Measurements from ENCODE around the gene CTXN3. TPM values are rescaled to one million over a fixed set of nuclear protein-coding genes. Genes with fewer than 3 reads are reported as not detected.

CTXN3 gene
- total RNA-seq, 1 donor from 2014 or later: not detected

GRCh38 chr5:127694518-127695171 is 45.8 kb downstream of the CTXN3 start:
- no peaks in the 10 kb centered on the region for H3K36me3 Mint-ChIP-seq (ENCODE audit: low read depth)
- no peak overlapping the region for H3K27ac Mint-ChIP-seq
- no peaks in the 10 kb centered on the region for H3K9me3 Mint-ChIP-seq
- peaks cover 12% of the 10 kb centered on the region for H3K27me3 Mint-ChIP-seq (ENCODE audit: insufficient read depth)
- intact Hi-C loops (cut with micrococcal nuclease): no loop called here
- no peak overlapping the region for H3K4me3 Mint-ChIP-seq
- no peak for DNase-seq (ENCODE audit: low spot score)
- no peaks in the 10 kb centered on the region for H3K4me1 Mint-ChIP-seq (ENCODE audit: low read depth)

DNA sequence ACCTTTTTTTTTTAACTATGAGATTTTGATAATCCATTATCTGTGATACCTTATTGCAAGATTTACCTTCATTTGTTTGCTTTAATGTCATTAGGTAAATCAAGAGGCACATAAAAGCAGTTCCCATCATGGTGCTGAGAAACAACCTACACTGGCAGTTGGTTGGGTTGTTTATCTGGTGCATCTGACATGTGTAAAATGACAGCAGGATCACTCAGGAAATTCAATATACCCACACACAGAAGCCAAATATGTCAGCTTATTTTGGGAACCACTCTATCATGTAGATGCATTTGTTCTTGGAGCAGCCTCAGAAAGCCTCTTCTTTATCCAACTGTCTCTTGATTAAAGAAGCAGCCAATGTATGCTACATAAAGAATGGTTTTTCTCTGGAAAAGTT is 46.5 kb downstream of the CTXN3 start:
- intact Hi-C loops (cut with micrococcal nuclease): no loop called here
- H3K4me1 Mint-ChIP-seq (ENCODE audit: low read depth): no peaks in the 10 kb centered on the region
- H3K27ac Mint-ChIP-seq: no peak overlapping the region
- H3K27me3 Mint-ChIP-seq (ENCODE audit: insufficient read depth): peaks cover 12% of the 10 kb centered on the region
- no peaks in the 10 kb centered on the region for H3K9me3 Mint-ChIP-seq
- DNase-seq (ENCODE audit: low spot score): no peak
- no peak overlapping the region for H3K4me3 Mint-ChIP-seq
- no peaks in the 10 kb centered on the region for H3K36me3 Mint-ChIP-seq (ENCODE audit: low read depth)

- Mint-ChIP-seq H3K9me3 (no peaks in the 10 kb centered on the region), H3K27me3 (ENCODE audit: insufficient read depth) (peaks cover 12% of the 10 kb centered on the region), H3K4me3 (no peak overlapping the region), H3K27ac (no peak overlapping the region), H3K4me1 (ENCODE audit: low read depth) (no peaks in the 10 kb centered on the region), H3K36me3 (ENCODE audit: low read depth) (no peaks in the 10 kb centered on the region)
- DNase-seq (ENCODE audit: low spot score): no peak
- intact Hi-C loops (cut with micrococcal nuclease): no loop called here
Measured at GRCh38 chr5:127696683-127697082, 47.8 kb downstream of the CTXN3 start.

GRCh38 chr5:127697894-127698600 is 49.2 kb downstream of the CTXN3 start:
- no peak overlapping the region for H3K27ac Mint-ChIP-seq
- no peaks in the 10 kb centered on the region for H3K4me1 Mint-ChIP-seq (ENCODE audit: low read depth)
- no peaks in the 10 kb centered on the region for H3K36me3 Mint-ChIP-seq (ENCODE audit: low read depth)
- peaks cover 15% of the 10 kb centered on the region for H3K27me3 Mint-ChIP-seq (ENCODE audit: insufficient read depth)
- H3K9me3 Mint-ChIP-seq: no peaks in the 10 kb centered on the region
- DNase-seq (ENCODE audit: low spot score): no peak
- no peak overlapping the region for H3K4me3 Mint-ChIP-seq
- intact Hi-C loops (cut with micrococcal nuclease): no loop called here

DNA sequence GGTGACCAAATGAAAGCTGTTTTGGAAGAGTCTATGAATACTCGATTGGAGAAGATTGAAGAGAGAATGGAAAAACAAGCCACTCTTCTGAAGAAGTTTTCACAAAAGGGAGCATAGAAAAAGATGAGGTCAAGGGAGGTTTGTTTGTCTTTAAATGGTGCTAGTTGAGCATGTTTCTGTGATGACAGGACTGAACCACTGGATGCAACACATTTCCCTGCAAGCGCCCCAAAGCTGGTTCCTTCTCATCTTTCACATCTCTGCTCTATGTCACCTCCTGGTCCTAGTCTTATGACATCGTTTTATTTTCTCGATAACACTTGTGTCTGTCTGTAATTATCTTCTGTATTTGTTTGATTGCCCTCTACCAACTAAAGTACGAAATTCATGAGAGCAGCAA is 50.5 kb downstream of the CTXN3 start:
- H3K27me3 Mint-ChIP-seq (ENCODE audit: insufficient read depth): peaks cover 12% of the 10 kb centered on the region
- H3K27ac Mint-ChIP-seq: no peak overlapping the region
- H3K4me1 Mint-ChIP-seq (ENCODE audit: low read depth): no peaks in the 10 kb centered on the region
- no peak for DNase-seq (ENCODE audit: low spot score)
- no peak overlapping the region for H3K4me3 Mint-ChIP-seq
- H3K36me3 Mint-ChIP-seq (ENCODE audit: low read depth): no peaks in the 10 kb centered on the region
- intact Hi-C loops (cut with micrococcal nuclease): no loop called here
- no peaks in the 10 kb centered on the region for H3K9me3 Mint-ChIP-seq

GRCh38 chr5:127700237-127700766 is 51.4 kb downstream of the CTXN3 start:
- Mint-ChIP-seq H3K27ac (no peak overlapping the region), H3K9me3 (no peaks in the 10 kb centered on the region), H3K4me1 (ENCODE audit: low read depth) (no peaks in the 10 kb centered on the region), H3K4me3 (no peak overlapping the region), H3K27me3 (ENCODE audit: insufficient read depth) (peaks cover 10% of the 10 kb centered on the region), H3K36me3 (ENCODE audit: low read depth) (no peaks in the 10 kb centered on the region)
- DNase-seq (ENCODE audit: low spot score): no peak
- intact Hi-C loops (cut with micrococcal nuclease): no loop called here

DNA sequence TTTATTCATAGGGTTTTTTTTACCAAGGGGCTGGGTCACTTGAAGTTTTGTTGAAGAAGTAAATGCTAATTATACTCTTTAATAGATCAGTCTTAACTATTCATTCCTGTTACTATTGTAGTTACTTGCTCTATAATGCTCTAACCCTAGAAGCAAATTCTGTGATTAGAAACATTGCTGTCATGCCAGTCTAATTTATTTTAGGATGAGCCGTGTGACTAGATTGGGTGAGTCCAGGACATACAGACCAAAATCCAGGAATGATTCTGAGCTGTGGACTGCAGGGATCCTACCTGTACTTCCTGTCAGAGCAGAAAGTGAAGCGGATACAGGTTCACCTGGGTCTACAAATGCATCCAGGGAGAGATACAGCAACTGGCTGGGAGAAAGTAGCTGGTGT is 53.6 kb downstream of the CTXN3 start:
- no peaks in the 10 kb centered on the region for H3K9me3 Mint-ChIP-seq
- intact Hi-C loops (cut with micrococcal nuclease): no loop called here
- no peak overlapping the region for H3K4me3 Mint-ChIP-seq
- H3K4me1 Mint-ChIP-seq (ENCODE audit: low read depth): no peaks in the 10 kb centered on the region
- H3K27me3 Mint-ChIP-seq (ENCODE audit: insufficient read depth): peaks cover 6% of the 10 kb centered on the region
- DNase-seq (ENCODE audit: low spot score): no peak
- H3K36me3 Mint-ChIP-seq (ENCODE audit: low read depth): no peaks in the 10 kb centered on the region
- H3K27ac Mint-ChIP-seq: no peak overlapping the region

- Mint-ChIP-seq H3K9me3 (no peaks in the 10 kb centered on the region), H3K27me3 (ENCODE audit: insufficient read depth) (peaks cover 4% of the 10 kb centered on the region), H3K36me3 (ENCODE audit: low read depth) (no peaks in the 10 kb centered on the region), H3K4me1 (ENCODE audit: low read depth) (no peaks in the 10 kb centered on the region), H3K27ac (no peak within 1 kb of the TSS), H3K4me3 (no peak within 1 kb of the TSS)
- intact Hi-C loops (cut with micrococcal nuclease): no loop called here
- DNase-seq (ENCODE audit: low spot score): no peak
Measured at GRCh38 chr5:127702926-127703561, 54.2 kb downstream of the CTXN3 start, which contains the start of gene CCDC192. TSS of gene CCDC192 (plus strand) at chr5:127703391. CDS start at chr5:127703446, 55 bp downstream.

- H3K27me3 Mint-ChIP-seq (ENCODE audit: insufficient read depth): peaks cover 2% of the 10 kb centered on the region
- H3K9me3 Mint-ChIP-seq: no peaks in the 10 kb centered on the region
- no peak overlapping the region for H3K27ac Mint-ChIP-seq
- H3K36me3 Mint-ChIP-seq (ENCODE audit: low read depth): no peaks in the 10 kb centered on the region
- no peaks in the 10 kb centered on the region for H3K4me1 Mint-ChIP-seq (ENCODE audit: low read depth)
- DNase-seq (ENCODE audit: low spot score): no peak
- intact Hi-C loops (cut with micrococcal nuclease): no loop called here
- H3K4me3 Mint-ChIP-seq: no peak overlapping the region
Measured at GRCh38 chr5:127705120-127705892, 56.4 kb downstream of the CTXN3 start.

GRCh38 chr5:127706691-127707090 is 57.8 kb downstream of the CTXN3 start:
- intact Hi-C loops (cut with micrococcal nuclease): no loop called here
- Mint-ChIP-seq H3K27ac (no peak overlapping the region), H3K9me3 (no peaks in the 10 kb centered on the region), H3K36me3 (ENCODE audit: low read depth) (no peaks in the 10 kb centered on the region), H3K4me1 (ENCODE audit: low read depth) (no peaks in the 10 kb centered on the region), H3K27me3 (ENCODE audit: insufficient read depth) (peaks cover 2% of the 10 kb centered on the region), H3K4me3 (no peak overlapping the region)
- DNase-seq (ENCODE audit: low spot score): no peak

GRCh38 chr5:127707209-127707608 is 58.3 kb downstream of the CTXN3 start:
- Mint-ChIP-seq H3K4me3 (no peak overlapping the region), H3K9me3 (no peaks in the 10 kb centered on the region), H3K36me3 (ENCODE audit: low read depth) (no peaks in the 10 kb centered on the region), H3K27ac (no peak overlapping the region), H3K4me1 (ENCODE audit: low read depth) (no peaks in the 10 kb centered on the region), H3K27me3 (ENCODE audit: insufficient read depth) (peaks cover 2% of the 10 kb centered on the region)
- intact Hi-C loops (cut with micrococcal nuclease): no loop called here
- no peak for DNase-seq (ENCODE audit: low spot score)
